Stomach (tissue), 4 donors: ENCODE results near the gene DOCK1.

ENCODE experiments used
- CTCF ChIP-seq, 7 experiments: fragments of 450-650 bp in 4 of 7; fragments of 200-600 bp in 3 of 7; sonication (generic) in 3 of 7; IDR thresholded peaks; one replicate each; pipeline ENCODE4 v1.5.1; 2016 to 2019; ENCODE audit warnings: antibody characterized with exemption in 7 of 7, control low read depth in 2 of 7, mild to moderate bottlenecking in 1 of 7
- EP300 ChIP-seq: sonication (generic); formaldehyde crosslinking; IDR thresholded peaks from one replicate; pipeline ENCODE4 v1.6.1; 2017; ENCODE audit warnings: antibody characterized with exemption
- POLR2AphosphoS5 ChIP-seq, 3 donors: sonication (generic); formaldehyde crosslinking; IDR thresholded peaks; one replicate each; pipeline ENCODE4 v1.6.1; 2016; ENCODE audit warnings: antibody characterized with exemption in 3 of 3

DNA sequence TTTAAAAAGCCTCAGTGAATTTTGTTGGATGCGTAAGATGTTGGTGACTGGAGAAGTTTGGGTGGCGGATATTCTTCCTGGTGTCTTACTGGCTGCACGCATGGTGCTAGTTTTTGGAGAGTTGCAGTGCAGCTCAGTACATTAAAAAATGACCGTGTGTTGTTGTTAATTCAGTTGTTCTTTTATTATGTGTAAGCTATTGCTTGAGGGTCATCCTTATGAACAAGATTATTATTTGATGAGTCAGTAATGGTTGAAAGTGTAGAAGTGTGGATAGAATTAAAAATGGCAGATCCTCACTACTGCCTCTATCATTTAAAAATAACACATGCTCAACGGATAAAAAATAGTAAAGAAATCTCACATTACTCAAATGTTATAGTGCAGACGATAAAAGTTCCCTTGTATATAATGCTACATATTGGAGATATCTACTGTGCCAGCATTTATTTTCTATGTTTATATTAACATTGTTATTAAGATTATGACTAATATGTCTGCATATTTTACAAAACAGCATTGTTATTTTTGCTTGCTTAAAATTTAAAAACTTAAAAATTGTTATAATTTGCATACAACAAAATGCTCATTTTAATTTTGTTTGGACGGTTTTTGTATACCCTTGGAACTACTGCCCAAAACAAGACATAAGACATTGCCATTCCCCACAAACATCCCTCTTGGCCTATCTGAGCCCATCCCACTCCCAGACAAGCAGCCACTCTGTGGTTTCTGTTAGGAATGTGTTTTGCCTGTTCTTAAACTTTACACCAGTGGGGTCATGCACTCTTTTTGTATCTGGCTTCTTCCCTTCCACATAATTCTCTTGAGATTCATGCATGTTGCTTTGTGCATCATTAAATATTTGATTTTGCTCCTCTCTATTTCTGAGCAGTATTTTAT is 142.0 kb downstream of the DOCK1 start:
- TF ChIP-seq CTCF (IDR thresholded peaks at IDR 0.05) (no peak), EP300 (no peak), POLR2AphosphoS5 (IDR thresholded peaks at IDR 0.05) (no peak)
